Measurements from ENCODE around the gene HNMT.

DNA sequence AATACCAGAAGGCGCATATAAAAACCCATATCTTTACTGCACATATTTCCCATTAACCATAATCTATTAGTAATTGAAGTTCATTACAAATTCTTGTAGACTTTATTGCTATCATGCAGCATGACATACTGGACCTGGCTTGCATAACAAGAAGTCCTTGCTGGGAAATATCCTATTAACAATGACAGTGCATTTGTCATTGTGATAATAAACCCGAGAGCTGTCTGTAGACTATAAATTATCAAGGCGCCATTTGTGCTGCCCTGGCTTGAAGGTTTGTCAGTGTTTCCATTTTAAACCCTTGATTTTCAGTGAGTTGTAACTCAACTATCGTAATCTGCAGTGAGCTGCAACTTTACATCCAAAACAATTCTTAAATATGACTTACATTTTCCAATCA lies 59.0 kb downstream of the HNMT start:
- TF ChIP-seq, protein P1, sequence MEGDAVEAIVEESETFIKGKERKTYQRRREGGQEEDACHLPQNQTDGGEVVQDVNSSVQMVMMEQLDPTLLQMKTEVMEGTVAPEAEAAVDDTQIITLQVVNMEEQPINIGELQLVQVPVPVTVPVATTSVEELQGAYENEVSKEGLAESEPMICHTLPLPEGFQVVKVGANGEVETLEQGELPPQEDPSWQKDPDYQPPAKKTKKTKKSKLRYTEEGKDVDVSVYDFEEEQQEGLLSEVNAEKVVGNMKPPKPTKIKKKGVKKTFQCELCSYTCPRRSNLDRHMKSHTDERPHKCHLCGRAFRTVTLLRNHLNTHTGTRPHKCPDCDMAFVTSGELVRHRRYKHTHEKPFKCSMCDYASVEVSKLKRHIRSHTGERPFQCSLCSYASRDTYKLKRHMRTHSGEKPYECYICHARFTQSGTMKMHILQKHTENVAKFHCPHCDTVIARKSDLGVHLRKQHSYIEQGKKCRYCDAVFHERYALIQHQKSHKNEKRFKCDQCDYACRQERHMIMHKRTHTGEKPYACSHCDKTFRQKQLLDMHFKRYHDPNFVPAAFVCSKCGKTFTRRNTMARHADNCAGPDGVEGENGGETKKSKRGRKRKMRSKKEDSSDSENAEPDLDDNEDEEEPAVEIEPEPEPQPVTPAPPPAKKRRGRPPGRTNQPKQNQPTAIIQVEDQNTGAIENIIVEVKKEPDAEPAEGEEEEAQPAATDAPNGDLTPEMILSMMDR (conservative IDR thresholded peaks at IDR 0.05): no peak
- TF ChIP-seq ZFX (IDR thresholded peaks at IDR 0.05): no peak
